ENCODE measurements around the gene NDUFB2.

NDUFB2 gene

DNA sequence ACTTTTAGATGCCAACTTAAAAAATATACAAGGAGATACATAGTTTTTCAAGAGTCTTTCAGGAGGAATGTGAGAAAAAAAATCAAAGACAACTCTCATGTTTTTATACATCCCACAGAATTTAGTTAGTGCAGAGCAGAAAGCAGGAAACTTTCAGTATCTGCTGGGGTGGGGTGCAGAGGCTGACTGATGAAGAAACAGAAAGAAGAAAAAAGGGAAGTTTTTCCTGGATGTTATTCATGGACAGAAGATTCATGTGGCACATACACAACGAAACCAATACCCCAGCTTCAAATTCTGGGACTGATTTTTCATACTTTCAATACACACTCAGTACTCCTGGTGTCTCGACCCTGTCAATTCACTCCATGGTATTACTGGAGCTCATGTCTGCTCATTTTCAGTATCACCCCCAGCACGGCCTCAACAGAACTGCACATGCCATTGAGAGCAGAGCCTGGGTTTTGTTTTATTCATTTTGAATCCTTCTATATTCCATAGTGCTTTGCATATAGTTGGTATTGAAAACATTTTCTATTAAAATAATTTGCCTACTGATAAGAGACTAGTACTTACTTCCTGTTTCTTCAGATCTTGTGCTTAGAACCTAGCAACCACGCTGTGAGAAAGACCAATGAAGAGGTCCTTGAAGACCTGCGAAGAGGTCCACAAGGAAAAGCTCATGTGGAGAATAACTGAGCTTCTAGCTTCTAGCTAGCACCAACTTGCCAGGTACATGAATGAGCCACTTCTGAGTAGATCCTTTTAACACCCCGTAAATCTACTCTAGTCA is 49.0 kb downstream of the NDUFB2 start:
- DNase-seq, result no peak

DNA sequence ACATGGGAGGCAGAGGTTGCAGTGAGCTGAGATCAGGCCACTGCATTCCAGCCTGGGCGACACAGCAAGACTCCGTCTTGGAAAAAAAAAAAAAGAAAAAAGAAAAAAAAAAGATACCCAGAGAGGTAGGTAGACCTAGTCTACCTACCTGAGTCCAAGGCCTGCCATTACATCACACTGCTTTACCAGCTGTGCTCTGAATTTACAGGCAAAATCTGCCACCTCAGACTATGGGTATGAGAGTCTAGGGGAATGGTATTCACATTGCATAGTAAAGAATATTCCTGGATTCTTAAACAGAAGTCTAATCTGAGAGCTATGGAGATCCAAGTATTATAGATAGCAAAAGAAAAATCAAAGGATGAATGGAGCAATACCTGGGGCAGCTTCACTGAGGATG is 50.2 kb downstream of the NDUFB2 start:
- no peak for DNase-seq

DNA sequence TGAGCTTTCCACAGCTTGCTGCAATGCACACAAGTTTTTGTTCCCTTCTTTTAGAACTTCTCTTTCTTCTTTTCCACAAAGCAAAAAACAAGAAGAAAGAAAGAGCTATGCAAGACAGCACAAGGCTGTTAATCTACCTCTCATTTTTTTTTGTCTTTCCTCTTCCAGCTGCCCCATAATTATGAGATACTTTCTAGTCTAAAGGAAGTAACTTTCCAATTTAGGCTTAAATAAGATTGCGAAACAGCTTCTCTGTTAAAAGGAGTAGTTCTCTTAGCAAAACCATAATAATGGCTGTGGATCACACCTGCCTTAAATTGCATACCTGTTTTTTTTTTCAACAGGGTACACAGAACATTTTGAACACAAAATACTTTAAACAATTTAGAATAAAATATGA is 56.0 kb downstream of the NDUFB2 start:
- no peak for DNase-seq

DNA sequence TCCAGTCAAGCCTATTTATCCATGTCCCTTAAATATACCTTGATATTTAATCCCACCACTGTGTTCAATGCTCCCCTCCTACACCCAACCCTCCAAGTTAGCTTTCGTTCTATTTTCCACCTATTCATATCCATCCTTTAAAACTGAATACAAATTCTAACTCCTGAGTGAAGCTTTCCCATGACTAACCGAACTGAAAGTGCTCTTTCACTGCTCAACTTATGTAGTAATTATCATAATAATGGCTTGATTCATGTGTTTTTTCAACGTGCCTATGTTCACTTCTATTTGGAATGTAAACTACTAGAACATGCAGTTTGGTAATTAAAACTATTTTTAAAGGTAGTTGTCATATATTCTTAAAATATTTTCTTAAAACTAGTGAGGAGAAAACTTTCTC is 58.0 kb downstream of the NDUFB2 start:
- DNase-seq, result no peak
